HUES6 (cell line): ENCODE data around the gene PCDH12.
"Not testable (repeated sequence)": the region's sequence is repeated elsewhere in the genome, so short reads cannot be mapped to it uniquely, and the experiment has no call there.

Experiments
- H3K27ac ChIP-seq: 2 replicates; pipeline ENCODE4 v1.7.0; 2013; ENCODE audit warnings: low read depth, mild to moderate bottlenecking, low read length, inconsistent platforms
- H3K27me3 ChIP-seq: 2 replicates; pipeline ENCODE4 v1.6.1; 2013; ENCODE audit warnings: low read length; ENCODE audit not compliant: control insufficient read depth, insufficient read depth
- H3K36me3 ChIP-seq: 2 replicates; pipeline ENCODE4 v1.6.1; 2013; ENCODE audit warnings: low read length; ENCODE audit not compliant: control insufficient read depth, insufficient read depth
- H3K4me1 ChIP-seq: 2 replicates; pipeline ENCODE4 v1.6.1; 2013; ENCODE audit warnings: low read length; ENCODE audit not compliant: control insufficient read depth, insufficient read depth
- H3K4me3 ChIP-seq: 2 replicates; pipeline ENCODE4 v1.5.1; 2013; ENCODE audit warnings: low read depth, low read length
- H3K9ac ChIP-seq: one replicate; pipeline ENCODE4 v1.6.1; 2013; ENCODE audit warnings: mild to moderate bottlenecking, low read length
- H3K9me3 ChIP-seq: 2 replicates; pipeline ENCODE4 v1.6.1; 2013; ENCODE audit warnings: low read depth, low read length; ENCODE audit not compliant: control insufficient read depth, insufficient read depth

Gene PCDH12

GRCh38 chr5:141934099-141934844 lies 23.7 kb downstream of the PCDH12 start:
- H3K27ac ChIP-seq, result no peak overlapping the region
- H3K4me3 ChIP-seq, result no peak overlapping the region
- H3K36me3 ChIP-seq, result peaks cover 93% of the 10 kb centered on the region
- H3K4me1 ChIP-seq, result no peaks in the 10 kb centered on the region
- no peak overlapping the region for H3K9ac ChIP-seq
- no peaks in the 10 kb centered on the region for H3K9me3 ChIP-seq
- no peaks in the 10 kb centered on the region for H3K27me3 ChIP-seq

DNA sequence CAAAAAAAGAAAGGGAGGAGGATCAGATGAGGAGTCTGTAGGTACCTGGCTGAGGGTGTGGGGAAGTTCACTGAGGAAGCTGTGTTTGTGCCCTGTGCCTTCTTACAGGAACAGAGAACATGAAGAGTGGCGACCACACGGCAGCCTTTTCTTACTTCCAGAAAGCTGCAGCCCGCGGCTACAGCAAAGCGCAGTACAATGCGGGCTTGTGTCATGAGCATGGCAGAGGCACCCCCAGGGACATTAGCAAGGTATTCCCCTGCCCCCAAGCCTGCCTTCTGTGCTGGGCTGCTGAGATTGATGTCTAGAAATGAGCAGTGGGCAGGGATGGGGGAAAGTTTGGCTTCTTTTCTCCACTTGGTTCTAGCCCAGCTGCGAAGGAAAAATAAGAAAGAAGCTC lies 24.9 kb downstream of the PCDH12 start:
- no peaks in the 10 kb centered on the region for H3K4me1 ChIP-seq
- H3K9me3 ChIP-seq, result no peaks in the 10 kb centered on the region
- no peak overlapping the region for H3K9ac ChIP-seq
- H3K36me3 ChIP-seq, result peaks cover 93% of the 10 kb centered on the region
- H3K4me3 ChIP-seq, result no peak overlapping the region
- no peak overlapping the region for H3K27ac ChIP-seq
- no peaks in the 10 kb centered on the region for H3K27me3 ChIP-seq

DNA sequence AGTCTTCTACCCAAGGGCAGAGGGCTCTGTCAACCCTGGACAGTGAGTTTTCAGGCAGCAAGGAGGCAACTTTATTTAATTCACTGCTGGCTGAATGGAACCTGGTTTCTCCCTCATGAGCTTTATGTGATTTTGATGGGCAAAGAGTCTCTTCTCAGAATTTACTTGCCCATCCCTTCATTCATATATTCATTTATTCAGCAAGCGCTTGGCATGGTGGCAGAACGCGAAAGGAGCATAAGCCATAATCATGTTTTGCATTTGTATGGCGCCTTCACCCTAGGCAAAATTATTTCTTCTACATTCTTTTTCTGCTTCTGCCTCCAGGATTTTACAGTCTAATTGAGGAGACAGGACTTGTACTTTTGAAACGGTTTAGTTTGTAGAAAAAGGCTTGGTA lies 26.3 kb downstream of the PCDH12 start:
- peaks cover 96% of the 10 kb centered on the region for H3K36me3 ChIP-seq
- H3K27ac ChIP-seq, result no peak overlapping the region
- no peak overlapping the region for H3K9ac ChIP-seq
- H3K4me1 ChIP-seq, result no peaks in the 10 kb centered on the region
- no peak overlapping the region for H3K4me3 ChIP-seq
- H3K9me3 ChIP-seq, result no peaks in the 10 kb centered on the region
- H3K27me3 ChIP-seq, result no peaks in the 10 kb centered on the region

- H3K4me1 ChIP-seq, result no peaks in the 10 kb centered on the region
- H3K4me3 ChIP-seq, result no peak overlapping the region
- no peak overlapping the region for H3K27ac ChIP-seq
- H3K27me3 ChIP-seq, result no peaks in the 10 kb centered on the region
- no peak overlapping the region for H3K9ac ChIP-seq
- no peaks in the 10 kb centered on the region for H3K9me3 ChIP-seq
- peaks cover 89% of the 10 kb centered on the region for H3K36me3 ChIP-seq
Observed at GRCh38 chr5:141929398-141930058, 28.5 kb downstream of the PCDH12 start.

GRCh38 chr5:141928051-141928450 lies 30.0 kb downstream of the PCDH12 start:
- H3K4me1 ChIP-seq, result peaks cover 4% of the 10 kb centered on the region
- H3K9me3 ChIP-seq, result no peaks in the 10 kb centered on the region
- H3K9ac ChIP-seq, result no peak overlapping the region
- no peak overlapping the region for H3K27ac ChIP-seq
- no peak overlapping the region for H3K4me3 ChIP-seq
- no peaks in the 10 kb centered on the region for H3K27me3 ChIP-seq
- H3K36me3 ChIP-seq, result peaks cover 75% of the 10 kb centered on the region

- Histone ChIP-seq H3K9ac (no peak overlapping the region), H3K36me3 (peaks cover 61% of the 10 kb centered on the region), H3K4me1 (peaks cover 9% of the 10 kb centered on the region)
Observed at GRCh38 chr5:141926434-141926833, 31.6 kb downstream of the PCDH12 start.

DNA sequence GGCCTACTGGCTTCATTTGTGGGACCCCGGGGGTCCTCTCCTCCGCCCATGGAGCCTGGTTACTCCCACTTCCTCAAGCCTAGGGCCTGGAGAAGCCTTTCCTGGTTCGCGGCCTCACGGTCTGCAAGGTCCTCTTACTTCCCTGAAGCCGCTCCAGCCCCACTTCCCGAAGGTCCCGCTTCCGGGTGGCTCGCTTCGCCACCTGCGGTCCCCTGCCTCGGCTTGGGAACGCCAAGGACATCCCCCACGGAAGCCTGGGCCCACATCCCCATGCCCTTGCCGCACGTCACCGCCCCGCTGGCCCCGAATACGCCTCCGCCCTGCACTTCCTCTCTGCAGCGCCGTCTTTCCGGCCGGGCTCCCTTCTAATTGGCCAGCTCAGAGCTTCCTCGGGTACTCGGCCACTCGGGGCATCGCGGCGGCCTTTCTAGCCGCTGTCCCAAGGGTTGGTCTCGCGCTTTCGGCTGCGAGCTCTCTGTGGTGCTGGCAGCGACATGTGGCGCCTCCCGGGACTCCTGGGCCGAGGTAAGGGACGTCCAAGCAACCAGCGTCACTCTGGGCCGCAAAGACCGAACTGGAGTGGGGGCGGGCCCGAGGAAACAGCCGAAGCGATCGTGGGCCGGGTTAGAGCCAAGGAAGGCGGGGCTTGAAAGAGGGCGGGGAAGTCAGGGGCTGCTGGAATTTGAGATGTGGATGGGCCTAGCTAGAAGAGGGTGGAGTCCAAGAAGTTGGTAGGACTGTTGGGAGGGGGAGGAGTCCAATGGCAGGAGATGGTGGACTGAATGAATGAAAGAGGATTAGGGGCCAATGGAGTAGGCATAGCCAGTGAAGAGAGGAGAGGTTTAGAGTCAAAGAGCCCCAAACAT lies 34.3 kb downstream of the PCDH12 start, which contains the start of gene DELE1:
Gene DELE1 (plus strand): TSS at position 424 of the 866 bp plus-strand sequence. CDS start 71 bp downstream, at position 495.
- peak within 1 kb of the TSS; percentile 88 for H3K9ac ChIP-seq
- peak within 1 kb of the TSS; percentile 93 for H3K4me3 ChIP-seq
- peak within 1 kb of the TSS; percentile 89 for H3K27ac ChIP-seq
- no peaks in the 10 kb centered on the region for H3K9me3 ChIP-seq
- peaks cover 34% of the 10 kb centered on the region for H3K36me3 ChIP-seq
- H3K27me3 ChIP-seq, result no peaks in the 10 kb centered on the region
- H3K4me1 ChIP-seq, result peaks cover 9% of the 10 kb centered on the region

More at GRCh38 chr5:141926434-141926833, 31.6 kb downstream of the PCDH12 start:
- Histone ChIP-seq H3K27ac (no peak overlapping the region), H3K9me3 (no peaks in the 10 kb centered on the region), H3K4me3 (no peak overlapping the region), H3K27me3 (no peaks in the 10 kb centered on the region)

DNA sequence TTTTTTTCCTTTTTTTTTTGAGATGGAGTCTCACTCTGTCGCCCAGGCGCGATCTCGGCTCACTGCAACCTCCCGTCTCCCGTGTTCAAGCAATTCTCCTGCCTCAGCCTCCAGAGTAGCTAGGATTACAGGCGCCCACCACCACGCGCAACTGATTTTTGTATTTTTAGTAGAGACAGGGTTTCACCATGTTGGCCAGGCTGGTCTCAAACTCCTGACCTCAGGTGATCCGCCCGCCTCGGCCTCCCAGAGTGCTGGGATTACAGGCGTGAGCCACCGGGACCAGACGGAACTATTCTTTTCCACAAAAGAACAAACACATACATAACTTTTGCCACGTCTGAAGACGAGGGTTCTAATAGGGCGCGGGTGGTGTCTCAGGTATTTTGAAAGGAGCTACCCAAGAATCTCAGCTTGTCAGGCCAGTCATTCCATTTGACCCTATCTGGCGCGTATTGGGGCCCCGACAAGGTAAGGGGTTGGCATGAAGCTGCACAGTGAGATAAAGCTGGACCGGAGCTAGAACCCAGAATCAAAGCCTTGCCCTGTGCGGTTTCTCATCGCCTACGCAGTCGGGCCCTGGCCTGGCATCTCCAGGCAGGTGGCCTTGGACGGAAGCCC lies 35.1 kb downstream of the PCDH12 start:
- H3K4me1 ChIP-seq, H3K9me3 ChIP-seq, H3K27me3 ChIP-seq: not testable (repeated sequence)
- Histone ChIP-seq H3K4me3 (peak overlapping the region; percentile 93), H3K36me3 (peaks cover 27% of the 10 kb centered on the region), H3K27ac (peak overlapping the region; percentile 89), H3K9ac (peak overlapping the region; percentile 88)

- H3K4me3 ChIP-seq, result no peak overlapping the region
- no peaks in the 10 kb centered on the region for H3K9me3 ChIP-seq
- H3K9ac ChIP-seq, result no peak overlapping the region
- 0 out of 2 replicates have a peak, but pooled peaks cover 4% of the 10 kb centered on the region for H3K27me3 ChIP-seq
- peaks cover 15% of the 10 kb centered on the region for H3K4me1 ChIP-seq
- peaks cover 5% of the 10 kb centered on the region for H3K36me3 ChIP-seq
- no peak overlapping the region for H3K27ac ChIP-seq
Observed at GRCh38 chr5:141920771-141921170, 37.2 kb downstream of the PCDH12 start.

DNA sequence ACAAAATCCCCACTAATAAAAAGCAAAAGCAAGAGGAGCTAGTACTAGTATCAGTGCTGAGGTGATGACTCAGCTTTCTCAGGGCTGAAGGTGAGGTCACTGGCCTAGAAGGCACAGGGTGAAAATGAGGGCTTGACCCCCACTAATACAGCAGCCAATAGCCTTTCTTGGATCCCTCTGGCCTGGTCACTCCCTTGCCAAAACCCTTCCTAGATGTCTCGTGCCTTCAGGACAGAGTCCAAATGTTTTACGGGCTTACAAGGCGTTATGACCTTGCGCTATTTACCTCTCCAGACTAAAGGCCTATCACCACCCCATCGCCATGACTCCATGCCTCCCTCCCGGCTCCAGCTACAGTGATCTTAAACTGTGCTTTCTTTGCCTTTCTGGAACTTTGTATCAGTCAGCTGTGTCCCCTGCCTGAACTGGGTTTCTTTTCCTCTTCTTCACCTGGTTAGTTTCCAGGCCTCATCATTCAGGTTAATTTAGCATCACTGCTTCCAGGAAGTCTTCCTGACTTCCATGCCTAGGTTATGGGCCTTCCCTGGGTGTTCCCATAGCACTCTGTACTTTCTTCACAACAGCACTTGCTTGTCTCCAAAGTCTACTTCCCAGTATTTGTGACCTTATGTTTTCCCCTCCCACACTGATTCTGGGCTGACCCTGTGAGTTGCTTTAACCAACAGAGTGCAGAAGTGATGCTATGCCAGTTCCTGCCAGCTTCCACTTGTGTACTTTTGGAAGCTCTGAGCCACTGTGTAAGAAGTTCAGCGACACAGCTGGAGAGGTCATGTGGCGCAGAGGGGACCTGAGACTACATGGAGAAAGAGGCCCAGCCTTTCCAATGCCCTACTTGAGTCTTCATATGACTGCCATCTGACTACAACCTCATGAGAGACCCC lies 38.5 kb downstream of the PCDH12 start:
- H3K36me3 ChIP-seq, result no peaks in the 10 kb centered on the region
- peaks cover 20% of the 10 kb centered on the region for H3K4me1 ChIP-seq
- no peak overlapping the region for H3K4me3 ChIP-seq
- H3K9ac ChIP-seq, result no peak overlapping the region
- no peak overlapping the region for H3K27ac ChIP-seq
- H3K9me3 ChIP-seq, result no peaks in the 10 kb centered on the region
- peaks cover 9% of the 10 kb centered on the region for H3K27me3 ChIP-seq
